Endothelial cell of umbilical vein (primary cell): ENCODE data around the gene CARMIL1. TPM values are rescaled to one million over a fixed set of nuclear protein-coding genes. Genes with fewer than 3 reads are reported as not detected.

ENCODE experiments used
- BruUV-seq: library from RNA; stranded (reverse); fragments of 400-500 nt; replicated peaks from 2 replicates; lab custom pipeline; 2021; lab: Mats Ljungman, UMichigan
- CTCF ChIA-PET: fragments of 300-600, 350-600 bp; sonication (Branson Sonifier 250); formaldehyde crosslinking; loops from one replicate; lab custom pipeline; 2021; ENCODE audit warnings: antibody characterized with exemption, inconsistent platforms; lab: Charles Lee
- POLR2A ChIA-PET: fragments of 300-600, 350-600 bp; sonication (Branson Sonifier 250); formaldehyde crosslinking; loops from one replicate; lab custom pipeline; 2021; ENCODE audit warnings: antibody characterized with exemption, inconsistent platforms; lab: Charles Lee
- DNase-seq: peaks from one replicate; pipeline ENCODE4 v3.0.0-alpha.2; 2011; ENCODE audit warnings: low read depth, low spot score
- FAIRE-seq: peaks from 2 replicates; lab custom pipeline; 2011; peaks lifted over from hg19 to GRCh38; lab: Jason Lieb, UNC
- H2AFZ ChIP-seq: 2 replicates; pipeline ENCODE4 v1.6.0; 2012; ENCODE audit warnings: low read depth, low read length, control low read depth, inconsistent platforms
- H3K27ac ChIP-seq: 2 replicates; pipeline ENCODE4 v1.5.1; 2011; ENCODE audit warnings: low read depth, mild to moderate bottlenecking, control low read depth, low read length, moderate library complexity; ENCODE audit not compliant: insufficient read depth
- H3K27me3 ChIP-seq, 2 experiments: 2 replicates each; pipeline versions ENCODE4 v1.6.0 to v1.6.1; 2011; ENCODE audit warnings: low read length in 2 of 2, mixed read lengths in 1 of 2; ENCODE audit not compliant: control insufficient read depth in 2 of 2, insufficient read depth in 2 of 2
- H3K36me3 ChIP-seq, 2 experiments: 2 replicates in 1 of 2; 3 replicates in 1 of 2; pipeline ENCODE4 v1.5.1; 2011; ENCODE audit warnings: low read length in 2 of 2, mild to moderate bottlenecking in 1 of 2, moderate library complexity in 1 of 2; ENCODE audit not compliant: control insufficient read depth in 2 of 2, insufficient read depth in 2 of 2; ENCODE audit errors: extremely low read depth in 1 of 2
- H3K4me1 ChIP-seq: 3 replicates; pipeline ENCODE4 v1.5.1; 2011; ENCODE audit warnings: mild to moderate bottlenecking, low read length; ENCODE audit not compliant: control insufficient read depth, insufficient read depth; ENCODE audit errors: extremely low read depth
- H3K4me2 ChIP-seq: 2 replicates; pipeline ENCODE4 v1.6.1; 2011; ENCODE audit warnings: low read length, control low read depth, mixed read lengths; ENCODE audit not compliant: insufficient read depth
- H3K4me3 ChIP-seq, 3 experiments: fragments of 200-600 bp in 1 of 3; sonication (generic), shearing (Covaris generic) in 1 of 3; replicated peaks in 1 of 3; 2 replicates each; pipeline ENCODE4 v1.5.1; 2011 to 2016; ENCODE audit warnings: control low read depth in 3 of 3, low read length in 3 of 3, mild to moderate bottlenecking in 2 of 3, inconsistent platforms in 1 of 3, low read depth in 1 of 3, moderate library complexity in 1 of 3; ENCODE audit not compliant: insufficient read depth in 1 of 3
- H3K79me2 ChIP-seq: 2 replicates; pipeline ENCODE4 v1.6.0; 2012; ENCODE audit warnings: low read length, inconsistent platforms; ENCODE audit not compliant: control insufficient read depth, insufficient read depth
- H3K9ac ChIP-seq: replicated peaks from 2 replicates; pipeline ENCODE3; 2011; ENCODE audit warnings: low read length, control low read depth; ENCODE audit not compliant: insufficient read depth; ENCODE audit errors: extremely low read depth
- H3K9me1 ChIP-seq: replicated peaks from 3 replicates; pipeline ENCODE4 v1.6.0; 2011; ENCODE audit warnings: mild to moderate bottlenecking, low read length; ENCODE audit not compliant: control insufficient read depth, insufficient read depth; ENCODE audit errors: extremely low read depth
- H3K9me3 ChIP-seq: replicated peaks from 2 replicates; pipeline ENCODE4 v1.5.1; 2012; ENCODE audit warnings: low read length, inconsistent platforms; ENCODE audit not compliant: control insufficient read depth, insufficient read depth
- H4K20me1 ChIP-seq: replicated peaks from 2 replicates; pipeline ENCODE3; 2011; ENCODE audit warnings: mild to moderate bottlenecking, low read length; ENCODE audit not compliant: control insufficient read depth, insufficient read depth; ENCODE audit errors: extremely low read depth
- EZH2 ChIP-seq: IDR thresholded peaks from 2 replicates; pipeline ENCODE4 v1.6.1; 2012; ENCODE audit warnings: borderline replicate concordance, low read depth, mild to moderate bottlenecking, moderate library complexity, low read length, inconsistent platforms; ENCODE audit not compliant: severe bottlenecking
- FOS ChIP-seq: IDR thresholded peaks from 2 replicates; pipeline ENCODE4 v1.6.1; 2011; ENCODE audit warnings: mild to moderate bottlenecking, low read length, moderate library complexity, borderline replicate concordance; ENCODE audit not compliant: insufficient read depth
- GATA2 ChIP-seq: IDR thresholded peaks from 2 replicates; pipeline ENCODE4 v1.7.0; 2011; ENCODE audit warnings: low read depth, mild to moderate bottlenecking, moderate library complexity, mixed read lengths, low read length; ENCODE audit not compliant: insufficient read length, insufficient read depth
- MYC ChIP-seq: IDR thresholded peaks from one replicate; pipeline ENCODE4 v1.6.1; 2011; ENCODE audit warnings: mild to moderate bottlenecking, low read depth, low read length
- POLR2A ChIP-seq: IDR thresholded peaks from 2 replicates; pipeline ENCODE4 v1.6.1; 2012; ENCODE audit warnings: low read depth, mild to moderate bottlenecking, control low read depth, low read length
- POLR2AphosphoS5 ChIP-seq: IDR thresholded peaks from 2 replicates; pipeline ENCODE4 v1.6.1; 2012; ENCODE audit warnings: low read depth, mild to moderate bottlenecking, control low read depth, low read length, moderate library complexity; ENCODE audit not compliant: insufficient read depth
- dilution Hi-C: fragments of 300-500 bp; cut with MboI; formaldehyde crosslinking; loops from one replicate; pipeline ENCODE4 v1.15.0; 2019; ENCODE audit warnings: low sequenced_read_pairs; ENCODE audit not compliant: extremely low pct_ligation_motif_present
- intact Hi-C: fragments of 100-400 bp; cut with micrococcal nuclease; formaldehyde crosslinking; loops from one replicate; pipeline ENCODE4 v1.10.0; 2022
- polyA plus RNA-seq, 4 experiments: library from polyadenylated mRNA; depleted of rRNA in 3 of 4; stranded (reverse) in 3 of 4; unstranded in 1 of 4; fragments of >200 nt; gene quantifications; 2 replicates each; pipeline versions ENCODE4 v1.2.1 to v1.2.3, GENCODE V29; 2011 to 2012; ENCODE audit warnings: missing spikeins in 1 of 4
- total RNA-seq: library from RNA; stranded (reverse); gene quantifications from 2 replicates; pipeline ENCODE4 v1.2.3, GENCODE V29; 2021
- TF ChIP-seq, protein P1 (sequence below), 2 donors: IDR thresholded peaks; 1 replicate in 1 of 2; 2 replicates in 1 of 2; pipeline ENCODE4 v1.5.1; 2011; ENCODE audit warnings: low read length in 2 of 2, mild to moderate bottlenecking in 2 of 2, moderate library complexity in 2 of 2, control low read depth in 1 of 2, inconsistent platforms in 1 of 2, low read depth in 1 of 2; ENCODE audit not compliant: insufficient read depth in 1 of 2; ENCODE audit errors: extremely low read depth in 1 of 2

The CARMIL1 gene
- total and polyA plus RNA-seq, 2 donors (not counting 3 experiments of a cell fraction or from before 2014, with no cell fraction given), result 1.3 to 8.7 TPM

DNA sequence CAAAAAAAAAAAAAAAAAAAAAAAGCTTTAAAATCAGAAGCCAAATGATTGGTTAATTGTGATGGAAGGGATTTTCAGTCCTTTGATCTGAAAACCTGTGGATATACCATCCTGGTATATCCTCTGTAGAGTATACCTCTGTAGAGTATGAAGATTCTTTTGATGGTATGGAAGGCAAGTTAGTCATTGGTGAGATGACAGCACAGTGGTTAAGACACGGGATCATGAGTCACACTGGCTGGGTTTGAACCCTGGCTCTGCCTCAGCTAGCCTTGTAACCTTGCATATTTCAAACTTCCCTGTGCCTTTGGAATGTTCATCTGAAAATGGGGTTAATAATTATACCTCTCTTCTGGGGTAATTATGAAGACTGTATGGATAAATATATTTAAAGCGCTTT lies 179.3 kb downstream of the CARMIL1 start:
- H3K79me2 ChIP-seq, result no peaks in the 10 kb centered on the region
- no peaks in the 10 kb centered on the region for H4K20me1 ChIP-seq
- no peak overlapping the region for H2AFZ ChIP-seq
- intact Hi-C loops, result no loop called here
- TF ChIP-seq, protein P1, sequence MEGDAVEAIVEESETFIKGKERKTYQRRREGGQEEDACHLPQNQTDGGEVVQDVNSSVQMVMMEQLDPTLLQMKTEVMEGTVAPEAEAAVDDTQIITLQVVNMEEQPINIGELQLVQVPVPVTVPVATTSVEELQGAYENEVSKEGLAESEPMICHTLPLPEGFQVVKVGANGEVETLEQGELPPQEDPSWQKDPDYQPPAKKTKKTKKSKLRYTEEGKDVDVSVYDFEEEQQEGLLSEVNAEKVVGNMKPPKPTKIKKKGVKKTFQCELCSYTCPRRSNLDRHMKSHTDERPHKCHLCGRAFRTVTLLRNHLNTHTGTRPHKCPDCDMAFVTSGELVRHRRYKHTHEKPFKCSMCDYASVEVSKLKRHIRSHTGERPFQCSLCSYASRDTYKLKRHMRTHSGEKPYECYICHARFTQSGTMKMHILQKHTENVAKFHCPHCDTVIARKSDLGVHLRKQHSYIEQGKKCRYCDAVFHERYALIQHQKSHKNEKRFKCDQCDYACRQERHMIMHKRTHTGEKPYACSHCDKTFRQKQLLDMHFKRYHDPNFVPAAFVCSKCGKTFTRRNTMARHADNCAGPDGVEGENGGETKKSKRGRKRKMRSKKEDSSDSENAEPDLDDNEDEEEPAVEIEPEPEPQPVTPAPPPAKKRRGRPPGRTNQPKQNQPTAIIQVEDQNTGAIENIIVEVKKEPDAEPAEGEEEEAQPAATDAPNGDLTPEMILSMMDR (IDR thresholded peaks at IDR 0.05; ENCODE audit: extremely low read depth in 1 of 2, insufficient read depth in 1 of 2, low read depth in 1 of 2, low read length in 2 of 2), result no peak
- TF ChIP-seq GATA2 (no peak), POLR2A (no peak), MYC (no peak), FOS (peak; percentile 17), EZH2 (no peak), POLR2AphosphoS5 (no peak)
- ChIA-PET POLR2A (no interaction called here), CTCF (interaction anchor here (0.6 kb wide), 1 partner anchor 279 kb away, joined by 3 read pairs; no protein-coding TSS in a partner anchor)
- BruUV-seq, result no TSS peak
- no peaks in the 10 kb centered on the region for H3K9me1 ChIP-seq
- no peaks in the 10 kb centered on the region for H3K4me1 ChIP-seq
- no peak overlapping the region for H3K4me2 ChIP-seq
- FAIRE-seq, result peak; percentile 4
- no peak for DNase-seq
- H3K9ac ChIP-seq, result no peak overlapping the region
- no peak overlapping the region for H3K27ac ChIP-seq
- H3K9me3 ChIP-seq, result no peaks in the 10 kb centered on the region
- dilution Hi-C loops, result no loop called here
- H3K4me3 ChIP-seq, result no peak overlapping the region
- no peaks in the 10 kb centered on the region for H3K27me3 ChIP-seq
- H3K36me3 ChIP-seq, result no peaks in the 10 kb centered on the region
